ENCODE measurements around the gene EZR. TPM values are rescaled to one million over a fixed set of nuclear protein-coding genes. Genes with fewer than 3 reads are reported as not detected.

The EZR gene
- total and polyA plus RNA-seq, 2 of the 13 experiments (the other 11 are each of a cell fraction or from before 2014, with no cell fraction given), result 34.7 to 60.3 TPM

GRCh38 chr6:158843751-158844683, 24.8 kb upstream of the EZR start:
- FAIRE-seq (no peak), DNase-seq (ENCODE audit: low spot score) (peak; percentile 20), ATAC-seq (peak; percentile 73)
- Histone ChIP-seq H3K4me1 (ENCODE audit: insufficient read depth, low read length) (peaks cover 11% of the 10 kb centered on the region), H3K79me2 (ENCODE audit: insufficient read depth, low read length) (no peaks in the 10 kb centered on the region), H3K4me2 (ENCODE audit: low read depth, low read length) (no peak overlapping the region), H4K20me1 (ENCODE audit: insufficient read depth, low read length) (no peaks in the 10 kb centered on the region), H2AFZ (ENCODE audit: low read length) (no peak overlapping the region), H3K9me3 (ENCODE audit: low read length) (no peaks in the 10 kb centered on the region), H3K9ac (ENCODE audit: insufficient read depth, low read depth, low read length) (no peak overlapping the region), H3K27me3 (ENCODE audit: control insufficient read depth in 1 of 2, insufficient read depth in 2 of 2, low read length in 2 of 2) (peaks cover 0 to 16% of the 10 kb centered on the region in 2 experiments; a peak in 3 of 5 replicates), H3K36me3 (replicated peaks in 1 of 2; ENCODE audit: control insufficient read depth in 1 of 2, insufficient read depth in 2 of 2, low read length in 2 of 2) (no peaks in the 10 kb centered on the region), H3K27ac (ENCODE audit: extremely low read length, insufficient read depth, low read length) (no peak overlapping the region), H3K4me3 (replicated peaks in 1 of 3; ENCODE audit: insufficient read depth in 1 of 3, low read depth in 2 of 3, low read length in 3 of 3) (no peak overlapping the region)
- WGBS (ENCODE audit: low lambda C conversion rate), result 8% methylated on average over 10 of the region's 10 CpGs
- in situ Hi-C loops (cut with HindIII; ENCODE audit: extremely low pct_ligation_motif_present, low pct_unique_long_range_greater_than_20kb) (no loop called here), intact Hi-C loops (cut with micrococcal nuclease; ENCODE audit: unreplicated experiment) (no loop called here)
- ChIA-PET POLR2A (no interaction called here), CTCF (ENCODE audit: low intra/inter-chr PET ratio, low total read pairs) (no interaction called here)
- no TSS peak for BruUV-seq (replicated peaks)
- TF ChIP-seq ARID3A (IDR thresholded peaks at IDR 0.05; ENCODE audit: low read depth, low read length) (peak; percentile 32; the same call in 1 of the 2 replicates), TBX2 (CRISPR knock-in tag; IDR thresholded peaks at IDR 0.05; ENCODE audit: borderline replicate concordance) (no peak), FIP1L1 (IDR thresholded peaks at IDR 0.05; ENCODE audit: borderline replicate concordance, insufficient read depth, low read depth, low read length) (no peak), ARNT (IDR thresholded peaks at IDR 0.05) (no peak), ZNF558 (CRISPR knock-in tag; IDR thresholded peaks at IDR 0.05; ENCODE audit: borderline replicate concordance) (no peak), POGK (CRISPR knock-in tag; conservative IDR thresholded peaks at IDR 0.05) (no peak), PHF21A (CRISPR knock-in tag; IDR thresholded peaks at IDR 0.05) (no peak), ZBTB39 (CRISPR knock-in tag; IDR thresholded peaks at IDR 0.05) (no peak), FOXK2 (IDR thresholded peaks at IDR 0.05) (no peak), ZMYM4 (CRISPR knock-in tag; IDR thresholded peaks at IDR 0.05) (no peak), SRSF4 (IDR thresholded peaks at IDR 0.05; ENCODE audit: low read depth, low read length, poor library complexity, severe bottlenecking) (no peak), SP140L (CRISPR knock-in tag; IDR thresholded peaks at IDR 0.05; ENCODE audit: borderline replicate concordance) (no peak), ZNF569 (CRISPR knock-in tag; IDR thresholded peaks at IDR 0.05; ENCODE audit: borderline replicate concordance) (no peak), ZNF3 (CRISPR knock-in tag; IDR thresholded peaks at IDR 0.05) (no peak), ZNF18 (CRISPR knock-in tag; IDR thresholded peaks at IDR 0.05; ENCODE audit: insufficient replicate concordance) (no peak)
